Testis (tissue), 3 donors: ENCODE measurements around the gene FAM131A. TPM values are rescaled to one million over a fixed set of nuclear protein-coding genes. Genes with fewer than 3 reads are reported as not detected.

ENCODE experiments used
- DNase-seq: peaks from one replicate; pipeline ENCODE4 v3.0.0-alpha.2; 2019
- H3K27ac ChIP-seq, 2 donors: fragments of 200-600 bp; sonication (generic); one replicate each; pipeline ENCODE4 v1.5.1; 2019
- H3K27me3 ChIP-seq: fragments of 200-600 bp; sonication (generic); one replicate; pipeline ENCODE4 v1.5.1; 2019
- H3K36me3 ChIP-seq: fragments of 200-600 bp; sonication (generic); one replicate; pipeline ENCODE4 v1.5.1; 2017; ENCODE audit warnings: low read depth; ENCODE audit errors: missing control alignments
- H3K4me1 ChIP-seq: fragments of 200-600 bp; sonication (generic); one replicate; pipeline ENCODE4 v1.5.1; 2019
- H3K4me3 ChIP-seq, 2 donors: fragments of 200-600 bp; sonication (generic); one replicate each; pipeline ENCODE4 v1.5.1; 2017 to 2019
- H3K9me3 ChIP-seq: fragments of 200-600 bp; sonication (generic); one replicate; pipeline ENCODE4 v1.5.1; 2017
- CTCF ChIP-seq, 3 experiments: fragments of 450-650 bp in 2 of 3; fragments of 200-600 bp in 1 of 3; sonication (generic) in 1 of 3; IDR thresholded peaks; one replicate each; pipeline ENCODE4 v1.5.1; 2016 to 2019; ENCODE audit warnings: antibody characterized with exemption in 3 of 3, mild to moderate bottlenecking in 2 of 3, moderate library complexity in 1 of 3
- POLR2A ChIP-seq: fragments of 450-650 bp; IDR thresholded peaks from one replicate; pipeline ENCODE4 v1.6.1; 2017; ENCODE audit warnings: antibody characterized with exemption, mild to moderate bottlenecking, moderate library complexity
- WGBS, 2 donors: methylation state at CpG; one replicate each; pipeline ENCODE4 v1.1.5; 2018; 5-methylcytosine and 5-hydroxymethylcytosine counted together
- intact Hi-C: fragments of 100-400 bp; cut with DNase I; formaldehyde crosslinking; loops from one replicate; pipeline ENCODE4 v1.15.1; 2023; ENCODE audit warnings: low total_unique reads
- polyA plus RNA-seq: library from polyadenylated mRNA; stranded (reverse); fragments of 350-450 nt; fragmentation: Illumina TruSeq; extraction: RNeasy Lipid Tissue Mini Kit (QIAGEN cat#74804); gene quantifications from one replicate; pipeline ENCODE4 v1.2.3, GENCODE V29; 2014; ENCODE audit warnings: low read depth, low replicate concordance; ENCODE audit not compliant: insufficient read depth
- total RNA-seq, 2 donors: library from RNA; depleted of rRNA; stranded (reverse); fragments of >200 nt; gene quantifications; one replicate each; pipeline ENCODE4 v1.2.3, GENCODE V29; 2016

Gene FAM131A
- total and polyA plus RNA-seq, 3 donors from 2014 or later = 28.1 to 77.2 (median 75.9) TPM

- no peak overlapping the region for H3K4me3 ChIP-seq
- no peaks in the 10 kb centered on the region for H3K27me3 ChIP-seq
- no peak for DNase-seq
- TF ChIP-seq CTCF (IDR thresholded peaks at IDR 0.05) (no peak), POLR2A (no peak)
- WGBS, 2 donors = 97 to 98% methylated on average over 4 to 8 of the region's 8 CpGs
- no peak overlapping the region for H3K27ac ChIP-seq
- no peaks in the 10 kb centered on the region for H3K36me3 ChIP-seq
- intact Hi-C loops = no loop called here
- H3K9me3 ChIP-seq = no peaks in the 10 kb centered on the region
- peaks cover 4% of the 10 kb centered on the region for H3K4me1 ChIP-seq
Measured at GRCh38 chr3:184384856-184385422, 47.5 kb downstream of the FAM131A start.

GRCh38 chr3:184386047-184386806 lies 48.8 kb downstream of the FAM131A start:
- no peak for DNase-seq
- no peak for TF ChIP-seq POLR2A
- no peak for TF ChIP-seq CTCF (IDR thresholded peaks at IDR 0.05)
- Histone ChIP-seq H3K9me3 (no peaks in the 10 kb centered on the region), H3K4me1 (no peaks in the 10 kb centered on the region), H3K4me3 (no peak overlapping the region), H3K27ac (no peak overlapping the region), H3K27me3 (no peaks in the 10 kb centered on the region), H3K36me3 (no peaks in the 10 kb centered on the region)
- intact Hi-C loops = no loop called here
- 81 to 86% methylated on average over 7 to 37 of the region's 37 CpGs for WGBS, 2 donors

GRCh38 chr3:184387174-184387714 lies 49.8 kb downstream of the FAM131A start:
- H3K4me3 ChIP-seq = no peak overlapping the region
- intact Hi-C loops = no loop called here
- TF ChIP-seq CTCF (IDR thresholded peaks at IDR 0.05) (no peak), POLR2A (no peak)
- no peaks in the 10 kb centered on the region for H3K36me3 ChIP-seq
- 93 to 97% methylated on average over 6 to 12 of the region's 12 CpGs for WGBS, 2 donors
- no peak for DNase-seq
- no peak overlapping the region for H3K27ac ChIP-seq
- no peaks in the 10 kb centered on the region for H3K4me1 ChIP-seq
- H3K9me3 ChIP-seq = no peaks in the 10 kb centered on the region
- H3K27me3 ChIP-seq = no peaks in the 10 kb centered on the region

GRCh38 chr3:184388164-184388935 lies 51.0 kb downstream of the FAM131A start:
- DNase-seq = no peak
- Histone ChIP-seq H3K9me3 (no peaks in the 10 kb centered on the region), H3K27ac (no peak overlapping the region), H3K27me3 (no peaks in the 10 kb centered on the region), H3K36me3 (no peaks in the 10 kb centered on the region), H3K4me1 (no peaks in the 10 kb centered on the region), H3K4me3 (no peak overlapping the region)
- intact Hi-C loops = no loop called here
- TF ChIP-seq POLR2A = no peak
- no peak for TF ChIP-seq CTCF (IDR thresholded peaks at IDR 0.05)
- WGBS, 2 donors = 74 to 83% methylated on average over 8 of the region's 8 CpGs
